ENCODE data around the gene UNC5CL.

GRCh38 chr6:41008011-41008410 is 31.0 kb downstream of the UNC5CL start:
- TF ChIP-seq, protein P1, sequence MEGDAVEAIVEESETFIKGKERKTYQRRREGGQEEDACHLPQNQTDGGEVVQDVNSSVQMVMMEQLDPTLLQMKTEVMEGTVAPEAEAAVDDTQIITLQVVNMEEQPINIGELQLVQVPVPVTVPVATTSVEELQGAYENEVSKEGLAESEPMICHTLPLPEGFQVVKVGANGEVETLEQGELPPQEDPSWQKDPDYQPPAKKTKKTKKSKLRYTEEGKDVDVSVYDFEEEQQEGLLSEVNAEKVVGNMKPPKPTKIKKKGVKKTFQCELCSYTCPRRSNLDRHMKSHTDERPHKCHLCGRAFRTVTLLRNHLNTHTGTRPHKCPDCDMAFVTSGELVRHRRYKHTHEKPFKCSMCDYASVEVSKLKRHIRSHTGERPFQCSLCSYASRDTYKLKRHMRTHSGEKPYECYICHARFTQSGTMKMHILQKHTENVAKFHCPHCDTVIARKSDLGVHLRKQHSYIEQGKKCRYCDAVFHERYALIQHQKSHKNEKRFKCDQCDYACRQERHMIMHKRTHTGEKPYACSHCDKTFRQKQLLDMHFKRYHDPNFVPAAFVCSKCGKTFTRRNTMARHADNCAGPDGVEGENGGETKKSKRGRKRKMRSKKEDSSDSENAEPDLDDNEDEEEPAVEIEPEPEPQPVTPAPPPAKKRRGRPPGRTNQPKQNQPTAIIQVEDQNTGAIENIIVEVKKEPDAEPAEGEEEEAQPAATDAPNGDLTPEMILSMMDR (conservative IDR thresholded peaks at IDR 0.05; ENCODE audit: low read depth in 2 of 2) = no peak
- no peak for TF ChIP-seq EZH2 (IDR thresholded peaks at IDR 0.05; ENCODE audit: low read depth, unreplicated experiment)

Measured in GM23338 (cell line).